NCI-H2196 (cell line): ENCODE data around the gene CD46.
"Not testable (repeated sequence)": the region's sequence is repeated elsewhere in the genome, so short reads cannot be mapped to it uniquely, and the experiment has no call there.

Source experiments
- DNase-seq: peaks from one replicate; lab custom pipeline; 2025; ENCODE audit not compliant: unreplicated experiment; lab: John Stamatoyannopoulos, UW

The CD46 gene

DNA sequence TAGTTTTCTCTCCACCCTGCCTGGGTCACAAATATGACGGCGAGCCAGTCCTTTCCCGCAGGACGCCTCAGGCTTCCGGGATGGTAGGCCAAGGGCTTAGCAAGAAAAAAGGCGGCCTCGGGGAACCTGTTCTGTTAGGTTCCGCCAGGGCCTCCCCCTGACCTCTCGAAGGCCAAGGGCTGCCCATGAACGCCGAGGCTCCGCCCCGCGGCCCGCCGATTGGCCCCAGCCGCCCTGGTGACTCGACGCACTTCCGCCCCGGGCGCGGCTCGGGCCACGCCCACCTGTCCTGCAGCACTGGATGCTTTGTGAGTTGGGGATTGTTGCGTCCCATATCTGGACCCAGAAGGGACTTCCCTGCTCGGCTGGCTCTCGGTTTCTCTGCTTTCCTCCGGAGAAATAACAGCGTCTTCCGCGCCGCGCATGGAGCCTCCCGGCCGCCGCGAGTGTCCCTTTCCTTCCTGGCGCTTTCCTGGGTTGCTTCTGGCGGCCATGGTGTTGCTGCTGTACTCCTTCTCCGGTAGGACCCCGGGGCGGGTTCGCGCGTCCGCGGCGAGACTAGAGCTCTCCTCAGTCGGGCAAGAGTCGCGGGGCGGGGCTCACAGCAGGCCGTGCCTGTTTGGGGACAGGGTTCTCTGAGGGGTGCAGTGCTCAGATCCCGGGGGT is at the start of gene CD46:
Gene CD46 (plus strand): TSS at position 265 of the 666 bp plus-strand sequence. CDS start 159 bp downstream, at position 424.
- peak; percentile 98 for DNase-seq

DNA sequence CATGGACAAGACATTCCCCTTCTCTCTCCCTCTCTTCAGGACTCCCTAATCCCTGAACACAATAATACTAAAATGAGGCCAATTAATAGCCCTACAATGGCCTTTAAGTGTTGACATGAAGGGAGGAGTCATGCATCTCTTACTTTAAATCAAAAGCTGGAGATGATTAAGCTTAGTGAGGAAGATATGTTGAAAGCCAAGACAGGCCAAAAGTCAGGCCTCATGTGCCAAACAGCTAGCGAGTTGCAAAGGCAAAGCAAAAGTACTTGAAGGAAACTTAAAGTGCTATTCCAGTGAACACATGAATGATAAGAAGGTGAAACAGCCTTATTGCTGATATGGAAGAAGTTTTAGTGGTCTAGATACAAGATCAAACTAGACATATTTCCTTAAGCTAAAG is 49.5 kb upstream of the CD46 start:
- no peak for DNase-seq

- no peak for DNase-seq
Observed at GRCh38 chr1:207703712-207704111, 48.1 kb upstream of the CD46 start.

GRCh38 chr1:207708004-207708403 is 43.9 kb upstream of the CD46 start:
- DNase-seq = not testable (repeated sequence)

- peak; percentile 14 for DNase-seq
Observed at GRCh38 chr1:207711285-207711684, 40.6 kb upstream of the CD46 start.

DNA sequence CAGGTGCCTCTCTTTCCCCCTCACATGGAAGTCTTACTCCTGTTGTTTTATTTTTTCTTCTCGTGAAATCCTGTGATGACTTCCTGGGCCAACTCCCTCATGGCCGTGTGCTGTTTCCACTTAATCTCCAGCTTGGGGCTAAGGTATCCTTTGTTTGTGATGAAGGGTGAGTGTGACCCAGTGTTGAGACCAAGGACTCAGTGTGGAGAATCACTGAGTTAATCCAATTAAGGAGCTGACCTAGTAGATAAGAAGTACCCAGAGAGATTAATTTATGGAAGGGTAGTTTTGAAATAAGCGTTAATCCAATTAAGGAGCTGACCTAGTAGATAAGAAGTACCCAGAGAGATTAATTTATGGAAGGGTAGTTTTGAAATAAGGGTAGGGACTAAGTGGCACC is 39.2 kb upstream of the CD46 start:
- DNase-seq = not testable (repeated sequence)

DNA sequence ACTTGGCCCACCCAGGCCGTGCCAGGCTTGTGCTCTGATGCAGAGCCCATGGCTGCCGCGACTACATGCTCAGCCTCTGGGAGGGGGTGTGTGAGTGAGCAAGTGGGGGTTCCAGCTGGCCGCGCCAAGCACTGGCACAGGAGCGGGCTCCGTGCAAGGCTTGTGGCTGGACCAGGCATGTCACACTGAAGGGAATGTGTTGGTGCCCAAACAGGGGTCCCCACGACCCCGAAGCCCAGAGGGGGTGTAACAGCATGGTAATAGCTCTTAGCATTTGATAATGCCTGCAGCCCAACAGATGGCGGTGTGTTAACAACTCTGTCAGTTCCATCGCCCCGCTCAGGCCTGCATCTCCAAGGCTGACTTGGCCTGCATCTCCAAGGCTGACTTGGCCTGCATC is 38.3 kb upstream of the CD46 start:
- DNase-seq = no peak

DNA sequence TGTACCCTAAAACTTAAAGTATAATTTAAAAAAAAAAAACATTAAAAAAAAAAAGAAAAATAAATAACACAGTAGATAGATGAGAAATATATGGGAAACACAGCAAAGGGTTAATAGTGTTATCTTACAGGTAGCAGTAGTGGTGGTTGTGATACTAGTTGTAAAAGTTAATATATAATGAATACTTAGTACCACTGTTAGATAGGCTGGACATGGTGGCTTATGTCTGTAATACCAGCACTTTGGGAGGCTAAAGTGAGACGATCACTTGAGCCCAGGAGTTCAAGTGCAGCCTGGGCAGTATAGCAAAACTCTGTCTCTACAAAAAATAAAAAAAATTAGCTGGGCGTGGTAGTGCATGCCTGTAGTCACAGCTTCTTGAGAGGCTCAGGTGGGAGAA is 32.6 kb upstream of the CD46 start:
- no peak for DNase-seq

GRCh38 chr1:207728200-207728858 is 23.5 kb upstream of the CD46 start:
- DNase-seq = not testable (repeated sequence)

GRCh38 chr1:207737503-207738157 is 14.2 kb upstream of the CD46 start:
- DNase-seq = not testable (repeated sequence)

GRCh38 chr1:207738158-207738659 is 13.6 kb upstream of the CD46 start:
- DNase-seq = not testable (repeated sequence)

DNA sequence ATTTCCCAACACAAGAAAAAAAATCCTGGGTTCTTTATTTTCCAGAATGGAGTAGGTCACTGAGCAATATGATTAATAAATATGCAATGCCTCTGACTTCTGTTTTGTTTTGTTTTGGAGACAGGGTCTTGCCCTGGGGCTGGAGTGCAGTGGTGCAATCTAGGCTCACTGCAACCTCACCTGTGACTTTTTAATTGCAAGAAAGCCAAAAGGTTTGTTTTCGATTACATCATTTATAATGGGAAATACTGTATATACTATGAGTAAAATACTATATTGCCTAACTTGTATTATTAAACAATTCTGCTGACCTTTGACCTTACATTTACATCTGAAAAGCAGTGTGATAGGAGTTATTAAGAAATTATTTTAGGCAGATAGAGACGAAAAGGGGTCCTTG is 11.6 kb upstream of the CD46 start:
- no peak for DNase-seq

DNA sequence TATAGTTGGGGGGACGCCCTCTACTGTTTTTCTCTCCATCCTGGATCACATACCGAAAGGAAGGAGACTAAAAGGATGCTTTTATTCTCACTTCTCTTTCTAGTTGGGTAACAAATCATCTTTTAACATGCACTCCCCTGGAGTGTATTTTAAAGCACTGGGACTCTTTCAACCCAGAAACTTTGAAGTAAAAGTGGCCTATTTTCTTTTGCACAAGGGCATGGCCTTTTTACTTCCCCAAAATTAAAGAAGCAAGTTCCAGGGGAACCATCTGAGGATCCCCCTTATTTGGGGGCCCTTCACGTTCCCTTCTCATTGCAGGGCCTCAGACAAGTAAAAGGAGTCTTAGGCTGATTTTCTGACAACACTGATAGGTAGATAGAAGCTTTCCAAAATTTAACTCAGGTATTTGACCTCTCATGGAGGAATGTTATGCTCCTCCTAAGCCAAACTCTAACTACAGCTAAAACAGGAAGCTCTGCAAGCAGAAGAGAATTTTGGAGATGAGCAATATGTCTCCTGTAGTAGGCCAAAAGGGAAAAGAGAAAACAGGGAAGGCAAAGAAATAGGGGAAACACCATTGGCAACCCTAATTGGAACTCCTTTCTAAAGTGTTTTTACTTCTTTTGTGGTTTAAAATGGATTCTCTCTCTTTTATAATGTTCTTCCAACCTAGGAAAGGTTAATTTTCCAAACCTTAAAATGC is 8.9 kb upstream of the CD46 start:
- DNase-seq = no peak

GRCh38 chr1:207744000-207744534 is 7.8 kb upstream of the CD46 start:
- DNase-seq = no peak

DNA sequence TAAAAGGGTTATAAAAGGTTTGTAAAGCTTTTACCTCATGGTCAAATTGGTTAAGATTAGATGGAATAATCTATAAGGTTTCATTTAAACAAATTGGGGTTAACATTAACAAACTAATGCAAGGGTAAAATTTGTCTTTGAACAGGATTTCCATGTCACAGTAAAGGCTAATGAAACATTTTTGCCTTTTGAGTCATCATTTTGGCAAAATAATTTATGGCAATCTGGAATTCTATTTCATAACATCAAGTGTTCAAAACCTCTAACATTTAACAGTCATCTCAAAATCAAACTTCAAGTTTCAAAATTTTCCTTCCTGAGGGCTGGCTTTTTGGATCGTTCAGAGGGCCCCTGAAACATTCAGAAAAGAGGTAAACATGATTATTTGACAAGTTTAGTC is 6.6 kb upstream of the CD46 start:
- no peak for DNase-seq

DNA sequence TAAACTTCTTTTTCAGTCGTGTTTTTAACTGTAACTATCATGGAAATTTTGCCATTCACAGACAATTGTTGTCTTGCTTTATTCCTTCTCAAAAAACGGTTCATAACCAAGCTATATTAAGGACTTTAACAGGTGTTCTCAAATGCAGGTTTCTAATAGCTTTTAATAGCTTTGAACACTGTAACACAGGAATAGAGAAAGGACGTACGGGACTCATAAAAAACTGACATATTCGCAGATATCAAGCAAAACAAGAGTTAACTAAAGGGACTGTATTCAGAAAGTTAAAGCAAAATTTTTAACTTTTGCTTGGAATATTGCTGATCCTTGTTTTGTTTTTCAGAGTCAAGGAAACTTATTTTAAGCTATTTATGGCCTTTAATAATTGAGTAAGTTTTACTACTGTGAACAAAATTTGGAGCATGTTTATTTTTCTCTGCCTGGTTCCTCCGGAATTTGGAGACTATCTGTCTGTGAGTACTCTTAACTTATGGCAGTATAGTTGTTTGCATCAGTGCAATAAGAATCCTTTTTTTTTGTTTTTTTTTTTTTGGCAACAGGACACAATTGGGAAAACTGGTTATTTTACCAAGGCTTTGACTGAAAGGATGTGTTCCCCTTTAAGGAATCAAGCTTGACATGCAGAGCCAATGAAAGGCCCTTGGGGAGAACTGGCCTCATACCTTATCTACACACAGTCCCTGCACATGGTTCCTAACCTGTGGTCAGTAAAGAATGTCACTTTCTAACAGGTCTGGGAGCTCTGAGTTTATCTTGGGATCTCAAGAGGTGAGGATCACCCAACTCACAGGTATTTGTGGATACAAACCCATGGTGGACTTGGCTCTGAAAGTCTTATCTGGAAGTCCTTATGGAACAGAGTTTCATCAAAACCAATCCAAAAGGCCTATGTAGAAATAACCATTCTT is 5.8 kb upstream of the CD46 start:
- DNase-seq = no peak

GRCh38 chr1:207747627-207748492 is 4.0 kb upstream of the CD46 start:
- DNase-seq = peak; percentile 83

GRCh38 chr1:207748737-207749528 is 2.9 kb upstream of the CD46 start:
- peak; percentile 86 for DNase-seq
